Esophagus squamous epithelium (tissue), 5 donors: ENCODE results near the gene KRT3. TPM values are rescaled to one million over a fixed set of nuclear protein-coding genes. Genes with fewer than 3 reads are reported as not detected.

Experiments
- DNase-seq: peaks from one replicate; lab custom pipeline; 2025; lab: John Stamatoyannopoulos, UW
- H3K27ac ChIP-seq, 4 donors: fragments of 200-600 bp; sonication (generic); one replicate each; pipeline ENCODE4 v1.5.1; 2016 to 2019; ENCODE audit warnings: mild to moderate bottlenecking in 1 of 4
- H3K27me3 ChIP-seq, 4 donors: fragments of 200-600 bp; sonication (generic); 1 replicate in 3 of 4; 2 replicates in 1 of 4; pipeline versions ENCODE4 v1.5.1 to v1.6.0; 2017 to 2021; ENCODE audit warnings: antibody characterized with exemption in 1 of 4
- H3K36me3 ChIP-seq, 3 donors: fragments of 200-600 bp; sonication (generic); one replicate each; pipeline ENCODE4 v1.5.1; 2016 to 2019
- H3K4me1 ChIP-seq, 3 donors: fragments of 200-600 bp; sonication (generic); one replicate each; pipeline ENCODE4 v1.5.1; 2017 to 2019
- H3K4me3 ChIP-seq, 4 donors: fragments of 200-600 bp; sonication (generic); 1 replicate in 3 of 4; 2 replicates in 1 of 4; pipeline ENCODE4 v1.5.1; 2016 to 2019; ENCODE audit warnings: mild to moderate bottlenecking in 2 of 4, moderate library complexity in 1 of 4
- H3K9me3 ChIP-seq, 3 donors: fragments of 200-600 bp; sonication (generic); one replicate each; pipeline ENCODE4 v1.5.1; 2016 to 2019
- CTCF ChIP-seq, 6 experiments: fragments of 450-650 bp in 4 of 6; fragments of 200-600 bp in 2 of 6; sonication (generic) in 2 of 6; IDR thresholded peaks; one replicate each; pipeline ENCODE4 v1.5.1; 2016 to 2019; ENCODE audit warnings: antibody characterized with exemption in 6 of 6, mild to moderate bottlenecking in 4 of 6, moderate library complexity in 4 of 6
- POLR2A ChIP-seq, 4 donors: fragments of 450-650 bp; IDR thresholded peaks; one replicate each; pipeline ENCODE4 v1.6.1; 2017; ENCODE audit warnings: antibody characterized with exemption in 4 of 4, mild to moderate bottlenecking in 4 of 4, moderate library complexity in 3 of 4
- WGBS, 2 donors: methylation state at CpG; one replicate each; pipeline ENCODE4 v1.1.5; 2018; 5-methylcytosine and 5-hydroxymethylcytosine counted together
- intact Hi-C: fragments of 100-400 bp; cut with DNase I; formaldehyde crosslinking; loops from one replicate; pipeline ENCODE4 v1.15.0; 2022
- total RNA-seq, 4 donors: library from RNA; depleted of rRNA; stranded (reverse); fragments of >200 nt; gene quantifications; one replicate each; pipeline ENCODE4 v1.1.0, GENCODE V29; 2016
- donor health status: DM: yes; HTN: yes; CAD: no.

The KRT3 gene
- total RNA-seq, 4 donors from 2014 or later, result 0.57 to 1.6 (median 0.86) TPM

DNA sequence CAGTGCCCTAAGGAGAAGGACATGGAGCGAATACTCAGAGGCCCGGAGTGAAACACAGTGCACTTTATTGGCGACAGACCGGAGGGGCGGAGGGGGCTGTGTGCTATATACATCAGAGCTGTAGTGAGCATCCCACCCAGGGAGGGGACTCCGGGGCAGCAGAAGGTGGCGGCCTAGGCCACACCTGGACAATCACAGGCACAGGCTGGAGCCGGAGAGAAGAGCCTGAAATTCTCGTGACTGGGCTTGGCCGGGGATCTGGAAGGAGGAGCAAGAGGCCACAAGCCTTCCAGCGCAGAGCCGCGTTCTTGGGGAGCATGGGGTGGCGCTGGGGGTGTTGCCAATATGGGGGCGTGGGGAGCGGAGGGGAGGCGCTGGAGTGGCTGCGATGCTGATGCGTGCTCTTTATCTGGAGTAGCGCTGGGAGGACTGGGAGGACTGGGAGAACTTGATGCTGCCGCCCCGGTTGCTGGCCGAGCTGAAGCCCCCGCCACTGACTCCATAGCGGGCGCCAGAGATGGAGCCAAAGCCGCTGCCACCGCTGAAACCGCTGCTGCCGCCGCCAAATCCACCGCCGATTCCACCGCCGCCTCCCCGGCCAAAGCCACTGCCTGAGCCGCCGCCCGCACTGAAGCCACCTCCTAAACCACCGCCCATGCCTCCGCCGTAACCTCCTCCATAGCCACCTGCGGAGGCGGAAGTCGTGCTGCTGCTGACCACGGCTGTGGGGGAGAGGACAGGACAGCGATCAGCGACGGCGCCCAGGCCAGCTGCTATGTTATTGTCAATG is 6.1 kb downstream of the KRT3 start:
- intact Hi-C loops, result no loop called here
- Histone ChIP-seq H3K4me3 (peak overlapping the region in 3 of 4 donors; percentile 22 to 45 (median 29)), H3K36me3 (no peaks in the 10 kb centered on the region), H3K27ac (no peak overlapping the region), H3K4me1 (peaks cover 0 to 29% (median 7%) of the 10 kb centered on the region in 3 donors), H3K27me3 (peaks cover 0 to 37% (median 0%) of the 10 kb centered on the region in 4 donors), H3K9me3 (no peaks in the 10 kb centered on the region)
- TF ChIP-seq POLR2A (IDR thresholded peaks at IDR 0.05) (no peak), CTCF (IDR thresholded peaks at IDR 0.05) (no peak)
- 38 to 41% methylated on average over 11 to 13 of the region's 50 CpGs for WGBS, 2 donors
- DNase-seq, result no peak

DNA sequence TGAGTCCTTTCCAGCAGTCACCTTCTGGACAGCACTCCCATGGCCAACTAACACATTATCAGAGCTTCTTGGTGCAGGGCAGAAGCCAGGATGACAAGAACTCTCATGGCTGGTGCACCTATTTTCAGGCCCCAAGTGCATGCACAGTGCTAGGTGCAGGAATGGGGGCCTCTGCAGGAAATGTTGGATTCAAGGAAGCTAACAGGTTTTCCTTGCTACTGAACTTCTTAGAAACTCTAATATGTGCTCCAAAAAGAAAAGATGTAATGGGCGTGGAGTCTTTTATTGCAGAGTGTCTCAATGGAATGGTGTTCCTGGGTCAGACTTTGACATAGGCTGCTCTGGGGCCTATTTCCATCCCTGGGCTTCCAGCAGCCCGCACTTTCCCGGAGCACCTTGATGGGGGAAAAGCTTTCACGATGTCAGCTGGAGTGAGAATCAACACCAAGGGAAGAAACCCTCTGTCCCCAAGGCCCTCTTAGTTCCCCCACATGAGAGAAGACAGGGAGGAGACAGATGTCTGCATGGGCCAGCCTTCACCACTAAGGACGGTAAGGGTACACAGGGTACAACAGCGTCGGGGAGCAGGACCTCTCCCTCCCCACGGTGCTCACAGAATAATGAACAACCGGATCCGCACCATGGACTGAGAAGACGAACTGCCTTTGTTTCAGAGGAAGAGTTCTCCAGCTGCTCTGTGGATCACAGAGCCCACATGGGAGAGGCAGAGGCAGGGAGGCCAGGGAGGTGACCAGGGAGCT is 6.9 kb downstream of the KRT3 start:
- intact Hi-C loops, result no loop called here
- TF ChIP-seq POLR2A (IDR thresholded peaks at IDR 0.05), result no peak
- no peak for TF ChIP-seq CTCF (IDR thresholded peaks at IDR 0.05)
- Histone ChIP-seq H3K9me3 (no peaks in the 10 kb centered on the region), H3K4me3 (no peak overlapping the region), H3K27ac (no peak overlapping the region), H3K36me3 (no peaks in the 10 kb centered on the region), H3K27me3 (peaks cover 0 to 44% (median 0%) of the 10 kb centered on the region in 4 donors), H3K4me1 (peaks cover 0 to 29% (median 7%) of the 10 kb centered on the region in 3 donors)
- DNase-seq, result no peak
- WGBS, 2 donors, result 80 to 85% methylated on average over 1 to 8 of the region's 11 CpGs

DNA sequence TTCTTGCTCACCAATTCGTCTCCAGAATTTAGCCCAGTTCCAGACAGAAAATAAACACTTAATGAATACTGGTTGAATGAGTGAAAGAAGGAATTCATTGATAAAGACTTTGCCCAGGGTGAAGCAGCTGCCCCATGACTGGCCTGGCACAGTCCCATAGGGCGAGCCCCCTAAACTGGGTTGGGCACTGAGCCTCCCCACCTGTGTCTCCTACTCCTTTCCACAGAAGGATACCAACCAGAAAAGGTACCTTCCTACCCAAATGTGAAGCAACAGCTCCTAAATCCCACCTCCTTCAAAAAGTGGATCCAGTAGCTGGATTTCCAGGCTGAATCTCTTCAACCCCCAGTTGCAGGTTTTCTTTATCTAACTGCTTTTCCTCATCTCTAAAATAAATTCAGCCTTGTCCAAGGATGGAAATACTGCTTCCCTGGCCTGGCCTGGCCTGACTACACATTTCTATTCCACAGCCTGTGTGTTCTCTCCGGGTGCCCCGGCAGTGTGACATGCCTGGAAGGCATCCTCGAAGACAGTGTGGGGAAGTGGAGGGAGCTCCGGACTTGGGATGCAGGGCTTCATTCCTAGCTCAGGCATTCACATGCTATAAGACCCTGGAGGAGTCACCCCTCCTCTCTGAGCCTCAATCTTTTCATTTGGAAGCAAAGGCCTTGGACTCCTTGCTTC is 7.6 kb downstream of the KRT3 start:
- H3K4me1 ChIP-seq, result peaks cover 0 to 29% (median 7%) of the 10 kb centered on the region in 3 donors
- no peak overlapping the region for H3K27ac ChIP-seq
- WGBS, 2 donors, result 78 to 87% methylated on average over 6 of the region's 6 CpGs
- intact Hi-C loops, result no loop called here
- no peaks in the 10 kb centered on the region for H3K36me3 ChIP-seq
- no peak overlapping the region for H3K4me3 ChIP-seq
- H3K27me3 ChIP-seq, result peaks cover 0 to 48% (median 0%) of the 10 kb centered on the region in 4 donors
- no peaks in the 10 kb centered on the region for H3K9me3 ChIP-seq
- no peak for DNase-seq
- no peak for TF ChIP-seq POLR2A (IDR thresholded peaks at IDR 0.05)
- TF ChIP-seq CTCF (IDR thresholded peaks at IDR 0.05), result no peak

- Histone ChIP-seq H3K27me3 (peaks cover 0 to 49% (median 0%) of the 10 kb centered on the region in 4 donors), H3K4me3 (no peak overlapping the region), H3K27ac (no peak overlapping the region), H3K4me1 (peaks cover 0 to 29% (median 7%) of the 10 kb centered on the region in 3 donors), H3K9me3 (no peaks in the 10 kb centered on the region), H3K36me3 (no peaks in the 10 kb centered on the region)
- intact Hi-C loops, result no loop called here
- no peak for TF ChIP-seq POLR2A (IDR thresholded peaks at IDR 0.05)
- no peak for TF ChIP-seq CTCF (IDR thresholded peaks at IDR 0.05)
- DNase-seq, result no peak
- 63 to 67% methylated on average over 5 to 6 of the region's 6 CpGs for WGBS, 2 donors
These were observed 8.4 kb downstream of the KRT3 start for GRCh38 chr12:52787324-52788191.
